T-helper 2 cell (primary cell): ENCODE results near the gene CDH5.

Experiments
- DNase-seq, 5 experiments: peaks; one replicate each; pipeline versions ENCODE4 v3.0.0 to v3.0.0-alpha.2; 2012 to 2022

Gene CDH5

GRCh38 chr16:66375451-66375850 lies 9.0 kb downstream of the CDH5 start:
- DNase-seq, result no peak

GRCh38 chr16:66376114-66376513 lies 9.6 kb downstream of the CDH5 start:
- DNase-seq, result no peak

GRCh38 chr16:66376577-66377305 lies 10.2 kb downstream of the CDH5 start:
- no peak for DNase-seq

- no peak for DNase-seq
Observed at GRCh38 chr16:66377324-66377723, 10.8 kb downstream of the CDH5 start.

- no peak for DNase-seq
Observed at GRCh38 chr16:66378741-66379570, 12.5 kb downstream of the CDH5 start.

GRCh38 chr16:66379571-66379941 lies 13.1 kb downstream of the CDH5 start:
- no peak for DNase-seq

- no peak for DNase-seq
Observed at GRCh38 chr16:66380421-66380820, 13.9 kb downstream of the CDH5 start.

GRCh38 chr16:66381585-66382170 lies 15.2 kb downstream of the CDH5 start:
- no peak for DNase-seq

- DNase-seq, result no peak
Observed at GRCh38 chr16:66382171-66382965, 15.9 kb downstream of the CDH5 start.

- DNase-seq, result no peak
Observed at GRCh38 chr16:66382966-66383299, 16.4 kb downstream of the CDH5 start.

- DNase-seq, result no peak
Observed at GRCh38 chr16:66383551-66383950, 17.1 kb downstream of the CDH5 start.

- no peak for DNase-seq
Observed at GRCh38 chr16:66385415-66385814, 18.9 kb downstream of the CDH5 start.

- no peak for DNase-seq
Observed at GRCh38 chr16:66386629-66387622, 20.4 kb downstream of the CDH5 start.

- no peak for DNase-seq
Observed at GRCh38 chr16:66387817-66388332, 21.4 kb downstream of the CDH5 start.

- no peak for DNase-seq
Observed at GRCh38 chr16:66388350-66389139, 22.1 kb downstream of the CDH5 start.

GRCh38 chr16:66389256-66390176 lies 23.0 kb downstream of the CDH5 start:
- no peak for DNase-seq

GRCh38 chr16:66390346-66391108 lies 24.0 kb downstream of the CDH5 start:
- DNase-seq, result no peak
